MV-4-11 (cell line): ENCODE measurements around the gene TNFAIP3.

Experiments
- DNase-seq: peaks from one replicate; lab custom pipeline; 2025; lab: John Stamatoyannopoulos, UW

Gene TNFAIP3

DNA sequence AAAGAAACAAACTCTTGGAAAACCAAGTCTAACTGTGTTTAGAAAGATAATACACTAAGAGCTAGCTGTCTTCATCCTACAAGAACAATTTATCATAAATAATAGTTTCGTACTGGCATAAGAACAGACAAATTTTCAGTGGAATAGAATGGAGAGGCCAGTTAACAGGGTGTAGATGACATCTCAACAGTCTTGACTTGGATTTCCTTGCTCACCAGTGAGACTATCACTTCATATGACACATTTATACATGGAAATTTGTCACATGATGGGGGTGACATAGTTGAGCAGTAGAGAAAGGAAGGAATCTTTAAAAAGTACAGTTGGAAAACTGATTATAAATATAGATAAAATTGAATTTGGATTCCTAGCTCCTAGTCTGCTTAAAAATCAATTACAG, 35.6 kb downstream of the TNFAIP3 start:
- DNase-seq = no peak

DNA sequence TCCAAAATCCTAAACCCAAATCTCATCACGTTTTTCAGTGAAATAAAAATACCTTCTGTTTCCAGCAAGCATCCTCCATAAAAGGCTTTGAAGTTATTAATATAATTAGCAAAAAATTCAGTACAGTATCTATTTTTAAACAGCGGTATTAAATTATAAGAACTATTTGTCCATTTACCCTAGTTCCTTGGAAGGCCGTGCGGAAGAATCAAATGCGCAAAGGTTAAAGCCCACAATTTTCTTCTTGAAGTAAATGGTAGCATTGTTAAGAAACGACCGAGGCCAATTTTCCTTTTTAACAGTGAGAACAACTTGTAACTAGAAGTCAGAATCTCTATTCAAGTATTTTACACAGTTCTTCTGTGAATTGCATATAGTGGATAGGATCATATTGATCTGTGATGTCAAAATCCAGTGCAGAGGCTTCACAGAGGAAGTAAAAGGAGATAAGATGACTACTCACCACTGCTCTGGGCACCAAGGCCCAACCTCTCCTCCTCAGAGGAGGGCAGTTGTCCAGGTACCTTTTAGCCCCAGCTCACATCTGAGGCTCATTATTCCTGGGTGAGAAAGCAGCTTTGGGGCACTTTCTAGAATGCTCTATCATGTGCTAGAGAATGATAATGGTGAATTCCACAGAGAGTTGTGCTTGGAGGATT, 36.3 kb downstream of the TNFAIP3 start:
- DNase-seq = no peak

DNA sequence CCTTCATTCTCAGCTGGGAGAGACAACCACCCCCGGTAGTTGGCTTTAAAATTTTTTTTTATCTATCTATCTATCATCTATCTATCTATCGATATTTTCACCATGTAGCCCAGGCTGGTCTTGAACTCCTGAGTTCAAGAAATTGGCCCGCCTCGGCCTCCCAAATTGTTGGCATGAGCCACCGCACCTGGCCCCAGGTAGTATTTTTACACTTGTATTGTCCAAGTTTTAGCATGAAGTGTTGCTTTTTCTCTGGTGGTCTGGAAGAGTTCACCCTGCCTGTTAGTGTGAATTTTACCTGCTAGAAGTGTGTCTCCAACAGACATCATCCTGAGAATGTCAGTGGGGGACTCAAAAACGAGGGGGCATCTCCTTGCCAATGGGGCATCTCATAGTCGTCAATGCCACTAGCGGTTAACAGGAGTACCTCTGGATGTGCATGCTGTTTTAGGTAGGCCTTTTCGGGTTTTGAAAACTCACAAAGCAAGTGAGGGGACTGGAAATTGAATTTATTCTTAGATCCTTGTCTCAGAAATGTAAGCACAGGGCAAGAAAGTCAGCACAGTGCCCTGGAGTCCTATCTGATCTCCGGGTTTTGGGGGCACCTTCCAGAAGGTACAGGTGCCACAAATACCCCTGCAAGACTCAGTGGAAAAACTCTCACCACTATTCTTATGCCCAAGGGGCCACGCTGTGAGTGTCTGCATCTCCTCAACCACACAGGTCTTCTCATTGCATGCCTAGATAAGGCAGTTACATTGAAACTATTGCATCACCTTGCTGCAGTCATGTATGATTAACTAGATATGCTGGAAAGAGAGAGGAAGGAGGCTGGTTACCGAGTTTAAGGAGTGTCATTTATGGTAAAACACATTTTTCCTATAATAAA, 37.1 kb downstream of the TNFAIP3 start:
- DNase-seq = peak; percentile 75

DNA sequence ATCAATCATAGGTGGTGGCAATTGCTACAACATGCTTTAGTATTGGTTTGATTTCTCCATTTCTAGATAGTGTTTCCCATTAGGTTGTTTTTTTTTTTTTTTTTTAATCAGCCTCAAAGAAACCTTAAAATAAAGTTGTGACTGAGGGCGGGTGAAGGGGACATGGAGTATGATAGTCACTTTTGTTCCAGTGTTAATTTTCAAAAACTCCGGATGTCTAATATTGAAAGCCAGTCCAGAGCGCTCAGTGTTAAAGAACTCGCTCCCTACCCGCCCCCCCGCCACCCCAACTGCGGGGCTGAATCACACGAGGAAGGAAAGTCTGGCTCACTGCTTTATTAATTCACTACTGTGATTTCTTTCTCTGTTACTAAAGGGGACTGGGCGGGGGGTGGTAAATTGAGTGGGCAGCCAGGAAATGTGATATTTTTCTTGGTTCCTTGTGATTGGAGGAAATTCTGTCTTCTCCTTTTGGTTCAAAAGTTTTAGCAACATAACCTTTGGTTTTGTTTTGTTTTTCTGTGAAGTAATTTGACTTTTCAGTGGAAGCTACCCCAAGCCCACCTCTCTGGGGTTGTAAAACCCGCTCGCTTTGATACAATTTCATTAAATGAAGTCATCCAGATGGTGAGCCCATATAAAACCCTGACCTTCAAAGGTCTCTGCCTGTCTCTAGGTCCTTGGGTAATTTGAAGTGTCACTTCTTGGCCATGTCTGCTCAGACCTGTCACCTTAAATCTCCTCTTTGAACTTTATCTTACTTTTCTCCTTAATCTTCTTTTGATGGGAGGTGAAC, 38.0 kb downstream of the TNFAIP3 start:
- no peak for DNase-seq

DNA sequence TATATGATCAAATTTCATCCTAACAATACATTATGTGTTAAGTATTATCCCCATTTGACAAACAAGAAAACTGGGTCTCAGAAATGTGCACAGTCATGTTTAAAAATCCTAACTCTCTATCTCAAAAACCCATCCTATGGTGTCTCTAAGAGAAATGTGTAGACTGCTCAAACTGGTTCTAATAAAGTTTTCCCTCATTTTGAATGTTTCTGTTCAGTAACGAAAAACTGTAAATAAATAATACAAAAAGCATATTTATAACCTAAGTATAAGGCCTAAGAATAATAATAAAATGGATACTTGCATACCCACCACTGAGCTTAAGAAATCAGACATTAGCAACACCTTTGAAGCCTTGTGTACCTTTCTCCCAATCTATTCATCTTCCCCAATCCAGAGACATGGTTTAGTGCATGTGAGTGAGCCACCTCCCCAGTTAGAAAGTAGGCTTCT, 39.0 kb downstream of the TNFAIP3 start:
- DNase-seq = no peak

DNA sequence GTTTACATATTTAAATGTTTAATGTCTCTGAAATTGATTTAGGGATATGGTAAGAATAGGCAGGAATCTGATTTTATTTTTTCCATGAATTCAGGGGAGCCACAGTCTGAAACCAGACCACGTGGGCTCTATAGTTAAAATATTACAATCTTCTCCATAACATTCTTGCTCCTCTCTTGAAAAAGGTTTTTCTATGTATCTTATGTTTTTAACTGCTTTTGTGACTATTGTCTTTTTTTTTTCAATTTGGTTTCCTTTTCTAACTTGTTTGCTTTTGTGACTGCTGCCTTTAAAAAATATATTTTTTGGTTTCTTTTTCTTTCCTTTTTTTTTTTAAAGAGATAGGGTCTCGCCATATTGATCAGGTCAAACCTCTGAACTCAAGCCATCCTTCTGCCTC, 40.1 kb downstream of the TNFAIP3 start:
- no peak for DNase-seq

DNA sequence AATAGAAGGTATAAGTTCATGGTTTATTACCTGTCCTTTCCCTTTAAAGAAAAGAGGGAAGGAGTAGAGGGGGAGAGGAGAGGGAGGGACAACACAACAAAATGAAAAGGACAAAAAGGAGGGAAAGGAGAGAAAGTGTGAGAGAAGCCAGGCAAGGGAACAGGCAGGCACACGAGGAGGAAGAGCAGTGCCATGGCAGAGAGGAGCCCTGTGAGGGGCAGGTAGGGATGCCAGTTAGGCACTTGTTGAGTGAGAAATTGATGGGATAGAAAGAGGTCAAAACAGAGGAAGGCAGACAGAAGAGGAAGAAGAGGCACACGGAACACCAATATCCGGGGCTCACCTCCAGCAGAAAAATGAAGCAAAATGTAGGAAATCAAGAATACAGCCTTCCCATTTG, 42.5 kb downstream of the TNFAIP3 start:
- no peak for DNase-seq

DNA sequence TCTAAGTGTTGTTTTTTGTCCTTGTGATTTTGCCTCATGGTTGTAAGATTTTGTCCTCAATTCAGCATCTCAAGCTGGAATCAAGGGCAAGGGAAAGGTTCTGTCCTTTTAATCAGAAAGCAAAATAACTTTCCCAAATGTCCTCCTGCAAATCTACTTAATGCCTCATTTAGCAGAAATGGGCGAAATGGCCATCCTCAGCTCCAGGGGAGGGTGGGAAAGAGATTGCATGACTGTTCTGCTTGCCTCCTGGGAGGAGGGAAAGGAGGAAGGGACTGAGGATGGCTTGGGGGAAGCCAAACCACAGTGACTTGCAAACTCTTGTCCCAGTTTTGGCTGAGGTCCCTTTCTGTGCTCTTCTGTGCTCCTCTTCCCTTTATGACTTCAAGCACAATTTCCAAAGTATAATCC, 43.4 kb downstream of the TNFAIP3 start:
- peak; percentile 69 for DNase-seq

DNA sequence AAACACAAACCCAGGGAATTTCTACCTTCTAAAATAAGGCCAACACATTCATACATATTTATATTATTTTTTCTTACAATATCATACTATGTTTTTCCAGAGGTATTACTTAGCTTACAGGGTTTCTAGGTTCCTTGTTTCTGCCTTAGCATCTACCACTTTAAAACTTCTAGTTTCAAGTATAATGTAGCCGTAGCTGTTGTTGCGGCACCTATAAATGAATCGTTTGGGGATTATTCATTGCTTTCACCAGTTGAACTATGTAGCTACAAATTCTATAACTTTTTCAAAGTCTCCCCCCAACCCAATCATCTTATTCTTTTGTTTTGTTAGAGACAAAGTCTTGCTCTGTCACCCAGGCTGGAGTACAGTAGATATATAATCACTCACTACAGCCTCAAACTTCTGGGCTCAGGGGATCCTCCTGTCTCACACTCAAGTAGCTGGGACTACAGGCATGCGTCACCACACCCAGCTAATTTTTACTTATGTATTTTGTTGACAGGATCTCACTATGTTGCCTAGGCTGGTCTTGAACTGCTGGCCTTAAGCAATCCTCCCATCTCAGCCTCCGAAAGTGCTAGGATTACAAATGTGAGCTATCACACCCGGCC, 43.9 kb downstream of the TNFAIP3 start:
- DNase-seq = peak; percentile 49

DNA sequence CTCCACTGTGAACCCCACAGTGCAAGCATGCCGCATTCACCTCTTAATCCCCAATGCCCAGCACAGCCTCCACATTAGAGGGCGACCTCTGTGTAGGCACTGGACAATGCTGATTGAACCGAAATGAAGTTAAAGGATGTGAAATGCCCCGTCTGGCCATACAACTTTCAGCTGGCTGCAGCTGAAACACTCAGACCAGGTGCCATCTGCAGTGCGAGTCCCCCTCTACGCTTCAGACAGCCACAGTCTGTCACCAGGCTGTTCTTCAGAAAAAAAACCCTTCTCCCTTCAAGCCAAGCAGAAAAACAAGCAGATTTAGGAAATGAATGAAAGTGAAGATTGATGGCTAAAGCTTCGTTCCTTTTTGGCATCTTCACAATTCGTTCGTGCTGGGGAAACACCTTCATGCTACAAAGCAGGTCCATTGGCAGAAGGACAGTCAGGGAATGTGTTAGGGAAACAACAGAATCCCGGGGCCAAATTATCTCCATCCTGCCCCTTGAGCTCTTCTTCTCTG, 44.7 kb downstream of the TNFAIP3 start:
- no peak for DNase-seq

DNA sequence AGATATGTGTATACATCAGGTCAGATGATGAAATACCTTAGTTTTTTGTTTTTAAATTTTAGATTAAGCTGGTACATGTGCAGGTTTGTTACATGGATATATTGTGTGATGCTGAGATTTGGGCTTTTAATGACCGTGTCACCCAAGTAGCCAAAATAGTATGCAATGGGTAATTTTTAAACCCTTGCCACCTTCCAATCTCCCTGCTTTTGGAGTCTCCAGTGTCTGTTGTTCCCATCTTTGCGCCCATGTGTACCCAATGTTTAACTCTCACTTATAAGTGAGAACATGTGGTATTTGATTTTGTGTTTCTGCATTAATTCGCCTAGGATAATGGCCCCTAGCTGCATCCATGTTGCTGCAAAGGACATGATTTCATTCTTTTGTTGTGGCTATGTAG, 45.8 kb downstream of the TNFAIP3 start:
- DNase-seq = no peak

DNA sequence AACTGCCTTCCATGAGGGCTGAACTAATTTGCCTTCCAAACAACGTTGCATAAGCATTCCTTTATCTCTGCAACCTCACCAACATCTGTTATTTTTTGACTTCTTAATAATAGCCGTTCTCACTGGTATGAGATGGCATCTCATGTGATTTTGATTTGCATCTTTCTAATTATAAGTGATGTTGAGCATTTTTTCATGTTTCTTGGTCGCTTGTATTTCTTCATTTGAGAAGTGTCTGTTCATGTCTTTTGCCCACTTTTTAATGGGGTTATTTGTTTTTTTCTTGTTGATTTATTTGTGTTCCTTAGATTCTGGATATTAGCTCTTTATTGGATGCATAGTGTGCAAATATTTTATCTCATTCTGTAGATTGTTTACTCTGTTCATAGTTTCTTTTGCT, 46.4 kb downstream of the TNFAIP3 start:
- DNase-seq = no peak

DNA sequence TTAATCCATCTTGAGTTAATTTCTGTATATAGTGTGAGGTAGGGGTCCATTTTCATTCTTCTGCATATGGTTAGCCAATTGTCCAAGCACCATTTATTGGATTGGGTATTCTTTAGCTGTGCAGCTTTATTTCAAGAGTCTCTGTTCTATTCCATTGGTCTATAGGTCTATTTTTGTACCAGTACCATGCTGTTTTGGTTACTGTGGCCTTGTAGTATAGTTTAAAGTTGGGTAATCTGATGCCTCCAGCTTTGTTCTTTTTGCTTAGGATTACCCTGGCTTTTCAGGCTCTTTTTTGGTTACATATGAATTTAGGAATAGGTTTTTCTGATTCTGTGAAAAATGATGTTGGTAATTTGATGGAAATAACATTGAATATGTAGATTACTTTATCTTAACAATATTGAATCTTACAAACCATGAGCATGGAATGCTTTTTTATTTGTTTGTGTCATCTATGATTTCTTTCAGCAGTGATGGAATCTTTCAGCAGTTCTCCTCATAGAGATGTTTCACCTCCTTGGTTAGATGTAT, 47.0 kb downstream of the TNFAIP3 start:
- no peak for DNase-seq

DNA sequence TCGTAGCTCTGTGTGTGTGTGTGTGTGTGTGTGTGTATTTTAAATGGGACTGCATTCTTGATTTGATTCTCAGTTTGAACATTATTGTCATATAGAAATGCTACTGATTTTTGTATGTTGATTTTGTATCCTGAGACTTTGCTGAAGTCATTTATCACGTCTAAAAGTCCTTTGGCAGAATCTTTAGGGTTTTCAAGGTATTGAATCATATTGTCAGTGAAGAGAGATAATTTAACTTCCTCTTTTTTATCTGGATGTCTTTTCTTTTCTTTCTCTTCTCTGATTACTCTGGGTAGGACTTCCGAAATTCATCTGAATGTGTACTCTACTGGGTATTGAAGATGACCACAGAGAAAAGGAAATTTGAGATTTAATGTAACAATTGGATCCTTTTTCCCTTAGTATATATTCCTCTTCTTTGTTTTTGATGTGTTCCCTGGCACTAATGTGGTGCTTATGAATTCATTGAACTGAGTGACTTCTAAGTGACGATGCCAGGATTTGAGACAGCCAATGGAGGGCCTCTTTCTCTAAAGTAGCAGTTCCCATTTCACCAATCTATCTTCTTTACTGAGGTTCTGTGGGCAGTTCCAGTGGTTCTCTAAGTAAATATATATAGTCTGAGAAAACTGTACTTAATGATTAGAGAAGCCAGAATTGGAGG, 47.6 kb downstream of the TNFAIP3 start:
- peak; percentile 72 for DNase-seq

DNA sequence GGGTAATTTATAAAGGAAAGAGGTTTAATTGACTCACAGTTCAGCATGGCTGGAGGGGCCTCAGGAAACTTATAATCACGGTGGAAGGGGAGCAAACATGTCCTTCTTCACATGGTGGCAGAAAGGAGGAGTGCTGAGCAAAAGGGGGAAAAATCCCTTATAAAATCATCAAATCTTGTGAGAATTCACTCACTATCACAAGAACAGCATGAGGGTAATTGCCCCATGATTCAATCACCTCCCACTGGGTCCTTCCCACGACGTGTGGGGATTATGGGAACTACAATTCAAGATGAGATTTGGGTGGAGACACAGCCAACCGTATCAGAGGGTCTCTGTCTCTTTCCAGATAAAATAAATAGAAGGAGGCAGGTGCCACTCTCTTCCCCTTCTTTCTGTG, 48.7 kb downstream of the TNFAIP3 start:
- no peak for DNase-seq

DNA sequence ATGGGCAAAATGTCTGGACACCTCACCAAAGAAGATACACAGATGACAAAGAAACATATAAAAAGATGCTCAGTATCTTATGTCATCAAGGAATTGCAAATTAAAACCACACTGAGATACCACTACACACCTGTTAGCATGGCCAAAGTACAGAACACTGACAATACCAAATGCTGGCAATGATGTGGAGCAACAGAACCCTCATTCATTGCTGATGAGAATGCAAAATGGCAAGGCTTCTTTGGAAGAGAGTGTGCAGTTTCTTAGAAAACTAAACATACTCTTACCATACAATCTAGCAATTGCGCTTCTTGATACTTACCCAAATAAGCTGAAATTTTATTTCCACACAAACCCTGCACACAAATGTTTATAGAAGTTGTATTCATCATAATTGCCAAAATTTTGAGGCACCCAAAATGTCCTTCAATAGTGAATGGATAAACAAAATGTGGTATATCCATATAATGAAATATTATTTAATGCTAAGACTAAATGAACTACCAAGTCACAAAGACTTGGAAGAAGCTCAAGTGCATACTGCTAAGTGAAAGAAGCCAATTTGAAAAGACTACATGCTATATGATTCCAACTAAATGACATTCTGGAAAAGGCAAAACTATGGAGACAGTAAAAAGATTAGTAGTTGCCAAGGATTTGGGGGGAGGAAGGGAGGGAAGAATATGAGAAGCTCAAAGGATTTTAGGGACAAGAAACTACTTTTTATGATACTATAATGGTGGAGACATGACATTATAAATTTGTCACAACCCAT, 50.7 kb downstream of the TNFAIP3 start:
- DNase-seq = no peak

DNA sequence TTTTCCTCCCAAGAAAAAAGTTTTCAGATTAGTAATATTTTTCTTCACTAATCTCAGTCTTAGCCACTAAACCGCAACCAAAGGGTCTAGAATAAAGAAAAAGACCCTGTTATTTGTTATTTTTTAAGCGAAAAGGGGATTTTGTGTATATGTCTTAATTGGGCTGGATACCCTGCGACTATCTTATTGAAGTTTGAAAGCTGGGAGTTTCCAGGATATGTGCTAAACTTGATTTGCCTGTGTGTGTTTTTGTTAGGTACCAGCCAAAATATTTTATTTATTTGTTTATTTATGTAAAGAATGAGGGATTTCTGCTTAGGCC, 52.4 kb downstream of the TNFAIP3 start:
- no peak for DNase-seq

DNA sequence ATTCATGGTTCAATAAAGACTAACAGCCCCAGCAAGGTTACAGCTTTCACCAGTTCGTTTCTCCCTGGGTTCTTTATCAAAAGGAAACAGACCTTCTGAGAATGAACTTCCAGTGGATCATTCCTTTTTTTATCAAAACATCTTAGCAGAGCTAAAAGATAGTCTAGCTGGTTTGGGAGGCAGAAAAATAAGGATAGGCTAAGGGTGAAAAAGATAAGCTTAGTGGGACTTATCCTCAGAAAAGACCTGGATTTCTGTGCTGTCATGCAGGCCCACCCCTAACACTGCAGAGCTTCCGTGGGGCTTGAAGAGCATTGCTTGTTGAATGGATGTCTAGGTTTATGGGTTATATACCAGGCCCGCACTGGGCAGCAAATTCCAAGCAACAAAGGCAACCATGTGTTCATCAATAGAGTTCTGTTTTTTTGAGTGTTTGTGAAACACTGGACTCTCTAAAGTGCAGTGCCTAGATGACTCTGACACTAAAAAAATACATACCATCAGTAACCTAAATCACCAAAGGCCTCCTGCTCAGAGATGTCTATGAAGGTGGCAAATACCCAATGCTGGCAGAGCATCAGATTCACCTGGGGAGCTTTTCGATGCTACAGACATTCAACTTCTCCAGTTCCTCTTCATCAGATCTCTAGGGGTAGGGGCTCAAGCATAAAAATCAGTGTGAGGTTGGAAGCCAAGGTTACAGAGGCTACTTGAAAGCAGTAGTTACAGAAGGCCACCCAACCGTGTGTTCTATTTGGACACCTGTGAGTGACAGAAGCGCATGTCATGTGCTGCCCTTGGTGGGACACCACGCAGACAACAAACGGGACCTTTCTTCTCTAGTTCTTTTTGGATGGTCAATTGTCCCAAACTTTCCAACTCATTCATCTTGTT, 53.0 kb downstream of the TNFAIP3 start:
- no peak for DNase-seq

DNA sequence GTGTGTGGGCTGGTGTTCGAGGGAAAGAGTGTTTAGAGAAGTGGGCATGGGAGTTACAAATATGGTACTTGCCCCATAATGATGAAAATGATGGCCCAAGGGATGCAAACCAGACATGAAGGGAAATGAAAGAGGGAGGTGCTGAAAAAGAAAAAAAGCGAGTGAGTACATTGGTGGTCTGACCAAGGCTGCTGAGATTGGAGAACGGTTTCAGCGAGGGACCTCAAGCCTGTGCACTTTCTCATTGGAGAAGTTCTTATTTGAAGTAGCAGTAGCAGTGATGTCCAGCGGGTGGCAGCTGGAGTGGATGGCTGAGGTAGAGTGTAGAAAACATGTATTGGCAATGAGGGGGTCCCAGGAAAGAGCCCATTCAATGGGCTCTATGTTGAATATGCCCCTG, 54.8 kb downstream of the TNFAIP3 start:
- DNase-seq = peak; percentile 70
